C4-2B (cell line): Measurements from ENCODE around the gene GJB4.

ENCODE experiments used
- CTCF ChIP-seq: fragments of 450-650 bp; conservative IDR thresholded peaks from 2 replicates; pipeline ENCODE4 v1.5.1; 2017; ENCODE audit warnings: mild to moderate bottlenecking
- ZFX ChIP-seq: fragments of 450-650 bp; IDR thresholded peaks from 2 replicates; pipeline ENCODE4 v1.6.1; 2017

DNA sequence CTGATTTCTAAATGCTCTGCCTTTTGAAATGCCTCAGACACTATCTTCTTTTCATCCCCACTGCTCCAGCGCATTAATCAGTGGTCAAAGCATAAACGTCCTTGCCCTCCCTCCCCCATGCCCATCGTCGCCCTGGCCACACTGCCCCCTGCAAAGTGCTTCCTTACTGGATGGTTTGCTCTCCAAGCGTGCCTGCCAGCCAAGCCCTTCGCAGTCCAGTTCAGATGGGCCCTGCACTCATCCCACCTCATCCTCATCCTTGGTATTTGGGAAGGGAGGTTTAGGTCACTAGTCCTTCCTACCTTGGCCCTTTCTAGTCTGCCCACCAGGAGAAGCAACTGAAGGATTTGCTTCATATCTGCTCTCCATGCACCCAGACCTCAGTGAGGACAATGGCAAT, 36.4 kb downstream of the GJB4 start:
- TF ChIP-seq CTCF (no peak), ZFX (no peak)
